H1 (cell line): Measurements from ENCODE around the gene MTARC2. TPM values are rescaled to one million over a fixed set of nuclear protein-coding genes. Genes with fewer than 3 reads are reported as not detected.
A peak's percentile ranks its signal among the peaks of the same experiment; 100 is the strongest.

Source experiments
- CTCF ChIA-PET: fragments of 300-600 bp; sonication (Branson Sonifier 250); formaldehyde crosslinking; loops from one replicate; lab custom pipeline; 2021; ENCODE audit not compliant: partially characterized antibody; lab: Charles Lee
- POLR2A ChIA-PET: fragments of 300-600 bp; sonication (Branson Sonifier 250); formaldehyde crosslinking; loops from one replicate; lab custom pipeline; 2021; ENCODE audit warnings: inconsistent platforms; ENCODE audit not compliant: partially characterized antibody; lab: Charles Lee
- DNase-seq, 2 experiments: peaks; one replicate each; pipeline versions ENCODE4 v3.0.0 to v3.0.0-alpha.2; 2010 to 2022; ENCODE audit warnings: low spot score in 2 of 2, low read depth in 1 of 2, mixed read lengths in 1 of 2
- FAIRE-seq: peaks from 2 replicates; lab custom pipeline; 2011; peaks lifted over from hg19 to GRCh38; lab: Jason Lieb, UNC
- H2AFZ ChIP-seq: 2 replicates; pipeline ENCODE4 v1.8.1; 2012; ENCODE audit warnings: low read length, inconsistent platforms
- H2AK5ac ChIP-seq: 2 replicates; pipeline ENCODE4 v1.6.1; 2013; ENCODE audit warnings: low read depth, low read length
- H2BK120ac ChIP-seq: replicated peaks from 2 replicates; pipeline ENCODE3; 2013; ENCODE audit warnings: low read depth, low read length, inconsistent platforms
- H2BK12ac ChIP-seq: 2 replicates; pipeline ENCODE4 v1.6.1; 2013; ENCODE audit warnings: low read depth, low read length
- H2BK15ac ChIP-seq: 2 replicates; pipeline ENCODE4 v1.6.1; 2013; ENCODE audit warnings: low read length
- H2BK20ac ChIP-seq: 2 replicates; pipeline ENCODE4 v1.6.1; 2013; ENCODE audit warnings: low read length
- H2BK5ac ChIP-seq: 2 replicates; pipeline ENCODE4 v1.6.1; 2013; ENCODE audit warnings: low read depth, low read length
- H3K14ac ChIP-seq: 2 replicates; pipeline ENCODE4 v1.6.1; 2013; ENCODE audit warnings: inconsistent platforms; ENCODE audit not compliant: insufficient read length
- H3K18ac ChIP-seq: 2 replicates; pipeline ENCODE4 v1.6.1; 2013; ENCODE audit warnings: low read length; ENCODE audit errors: extremely low read depth
- H3K23ac ChIP-seq: 2 replicates; pipeline ENCODE4 v1.6.1; 2013; ENCODE audit warnings: inconsistent platforms; ENCODE audit not compliant: insufficient read length
- H3K23me2 ChIP-seq: 2 replicates; pipeline ENCODE4 v1.6.1; 2013; ENCODE audit warnings: low read depth, low read length
- H3K27ac ChIP-seq: 2 replicates; pipeline ENCODE4 v1.6.1; 2011; ENCODE audit warnings: low read depth, low read length, inconsistent platforms
- H3K27me3 ChIP-seq, 4 experiments: replicated peaks in 1 of 4; 1 replicate in 1 of 4; 2 replicates in 3 of 4; pipeline versions ENCODE4 v1.6.1 to v1.8.1; 2011 to 2013; ENCODE audit warnings: low read length in 3 of 4, mild to moderate bottlenecking in 3 of 4, inconsistent platforms in 2 of 4, mixed read lengths in 2 of 4, moderate library complexity in 1 of 4; ENCODE audit not compliant: control insufficient read depth in 3 of 4, insufficient read depth in 3 of 4; ENCODE audit errors: extremely low read depth in 1 of 4
- H3K36me3 ChIP-seq, 4 experiments: 2 replicates each; pipeline versions ENCODE4 v1.6.1 to v1.8.1; 2011 to 2013; ENCODE audit warnings: mild to moderate bottlenecking in 4 of 4, low read length in 3 of 4, moderate library complexity in 2 of 4, control low read depth in 1 of 4, inconsistent platforms in 1 of 4; ENCODE audit not compliant: insufficient read depth in 4 of 4, control insufficient read depth in 2 of 4
- H3K4ac ChIP-seq: replicated peaks from 2 replicates; pipeline ENCODE3; 2013; ENCODE audit warnings: low read length, low read depth, mixed read lengths, inconsistent platforms; ENCODE audit not compliant: insufficient read length
- H3K4me1 ChIP-seq, 4 experiments: replicated peaks in 1 of 4; 1 replicate in 1 of 4; 2 replicates in 3 of 4; pipeline versions ENCODE4 v1.6.1 to v1.8.1; 2011 to 2013; ENCODE audit warnings: low read length in 3 of 4, inconsistent platforms in 2 of 4, mixed read lengths in 1 of 4; ENCODE audit not compliant: insufficient read depth in 4 of 4, control insufficient read depth in 3 of 4
- H3K4me2 ChIP-seq, 2 experiments: 2 replicates each; pipeline versions ENCODE4 v1.6.1 to v1.8.1; 2011 to 2013; ENCODE audit warnings: low read depth in 2 of 2, low read length in 2 of 2, control low read depth in 1 of 2, inconsistent platforms in 1 of 2, mild to moderate bottlenecking in 1 of 2; ENCODE audit not compliant: insufficient read depth in 1 of 2
- H3K4me3 ChIP-seq, 4 experiments: fragments of 200-600, 300-600 bp in 1 of 4; sonication (generic), shearing (Covaris generic), sonication (Bioruptor Twin) in 1 of 4; 2 replicates each; pipeline versions ENCODE4 v1.5.1 to v1.8.1; 2011 to 2016; ENCODE audit warnings: low read length in 4 of 4, low read depth in 3 of 4, control low read depth in 2 of 4, inconsistent platforms in 2 of 4, mild to moderate bottlenecking in 2 of 4, mixed read lengths in 1 of 4, moderate library complexity in 1 of 4; ENCODE audit not compliant: insufficient read depth in 2 of 4; ENCODE audit errors: extremely low read depth in 1 of 4
- H3K56ac ChIP-seq: replicated peaks from 2 replicates; pipeline ENCODE3; 2013; ENCODE audit warnings: low read depth, mild to moderate bottlenecking, mixed read lengths, low read length, inconsistent platforms; ENCODE audit not compliant: insufficient read length
- H3K79me1 ChIP-seq: 2 replicates; pipeline ENCODE4 v1.6.1; 2013; ENCODE audit warnings: low read depth, low read length, control low read depth
- H3K79me2 ChIP-seq, 2 experiments: 2 replicates each; pipeline versions ENCODE4 v1.6.1 to v1.8.1; 2012 to 2013; ENCODE audit warnings: low read length in 2 of 2, mild to moderate bottlenecking in 2 of 2, inconsistent platforms in 1 of 2; ENCODE audit not compliant: insufficient read depth in 2 of 2, control insufficient read depth in 1 of 2
- H3K9ac ChIP-seq, 4 experiments: replicated peaks in 1 of 4; 1 replicate in 1 of 4; 2 replicates in 3 of 4; pipeline versions ENCODE4 v1.6.1 to v1.8.1; 2011 to 2013; ENCODE audit warnings: low read depth in 3 of 4, low read length in 3 of 4, control low read depth in 2 of 4, mild to moderate bottlenecking in 2 of 4, moderate library complexity in 2 of 4, inconsistent platforms in 1 of 4; ENCODE audit errors: extremely low read depth in 1 of 4
- H3K9me3 ChIP-seq, 2 experiments: 2 replicates each; pipeline versions ENCODE4 v1.6.1 to v1.8.1; 2012 to 2013; ENCODE audit warnings: mild to moderate bottlenecking in 2 of 2, moderate library complexity in 2 of 2, control low read depth in 1 of 2, inconsistent platforms in 1 of 2, low read depth in 1 of 2, low read length in 1 of 2, mixed read lengths in 1 of 2; ENCODE audit not compliant: insufficient read depth in 2 of 2
- H4K20me1 ChIP-seq, 2 experiments: replicated peaks in 1 of 2; 2 replicates each; pipeline versions ENCODE3 to v1.8.1; 2011 to 2013; ENCODE audit warnings: inconsistent platforms in 2 of 2, low read length in 2 of 2, mild to moderate bottlenecking in 1 of 2; ENCODE audit not compliant: insufficient read depth in 2 of 2, control insufficient read depth in 1 of 2
- H4K5ac ChIP-seq: 2 replicates; pipeline ENCODE4 v1.6.1; 2013; ENCODE audit warnings: low read length, low read depth, mixed read lengths, inconsistent platforms; ENCODE audit not compliant: insufficient read length
- H4K8ac ChIP-seq: 2 replicates; pipeline ENCODE4 v1.8.0; 2013; ENCODE audit warnings: mild to moderate bottlenecking, moderate library complexity, low read length, inconsistent platforms; ENCODE audit not compliant: insufficient read depth; ENCODE audit errors: extremely low read depth
- H4K91ac ChIP-seq: replicated peaks from 2 replicates; pipeline ENCODE3; 2013; ENCODE audit warnings: low read length, mixed read lengths, inconsistent platforms; ENCODE audit not compliant: insufficient read length
- CTBP2 ChIP-seq: IDR thresholded peaks from 2 replicates; pipeline ENCODE4 v1.7.0; 2011; ENCODE audit warnings: borderline replicate concordance, mild to moderate bottlenecking, moderate library complexity, mixed read lengths, low read length; ENCODE audit not compliant: insufficient read depth, insufficient read length
- RXRA ChIP-seq: IDR thresholded peaks from 2 replicates; pipeline ENCODE4 v1.6.1; 2011; ENCODE audit warnings: low read depth, mild to moderate bottlenecking, low read length, moderate library complexity; ENCODE audit not compliant: insufficient read depth
- TBP ChIP-seq: IDR thresholded peaks from 2 replicates; pipeline ENCODE4 v1.6.1; 2011; ENCODE audit warnings: low read depth, low read length, improper control_type of control experiment
- WGBS, 2 experiments: shearing (Covaris generic) in 1 of 2; methylation state at CpG; one replicate each; pipeline versions ENCODE4 v1.1.6 to v1.1.7; 2013 to 2015; ENCODE audit warnings: low lambda C conversion rate in 2 of 2, mixed read lengths in 2 of 2, inconsistent platforms in 1 of 2, low coverage in 1 of 2, missing lambda C conversion rate in 1 of 2; ENCODE audit not compliant: insufficient replicate concordance in 2 of 2, insufficient coverage in 1 of 2, insufficient read length in 1 of 2; ENCODE audit errors: extremely low coverage in 1 of 2, missing lambda C conversion rate in 1 of 2; 5-methylcytosine and 5-hydroxymethylcytosine counted together
- polyA plus RNA-seq, 7 experiments: library from polyadenylated mRNA; depleted of rRNA in 3 of 7; stranded (reverse) in 5 of 7; unstranded in 2 of 7; fragments of >200 nt in 5 of 7; fragments of 200-250 nt in 2 of 7; gene quantifications; 1 replicate in 5 of 7; 2 replicates in 1 of 7; 4 replicates in 1 of 7; pipeline versions ENCODE4 v1.2.1 to v1.2.3, GENCODE V29; 2011 to 2013; ENCODE audit warnings: missing spikeins in 2 of 7, mixed read lengths in 2 of 7
- total RNA-seq: library from RNA; stranded (reverse); fragmentation: NEBNext Ultra II Directional; extraction: Animal tissue kit (Norgen Biotek cat#: 25700); gene quantifications from 2 replicates; pipeline ENCODE4 v1.2.1, GENCODE V29; 2021

Gene MTARC2
- total and polyA plus RNA-seq, 2 of the 8 experiments (the other 6 are each of a cell fraction or from before 2014, with no cell fraction given), result 7.2 to 7.9 TPM

- Histone ChIP-seq H3K4me3 (no peak overlapping the region), H3K4ac (no peak overlapping the region), H3K23ac (no peak overlapping the region), H3K18ac (no peak overlapping the region), H3K9me3 (no peaks in the 10 kb centered on the region), H2BK5ac (no peak overlapping the region), H4K20me1 (no peaks in the 10 kb centered on the region), H3K14ac (no peak overlapping the region), H3K4me1 (peaks cover 0 to 8% (median 3%) of the 10 kb centered on the region in 4 experiments; a peak in 4 of 7 replicates), H2AFZ (no peak overlapping the region), H3K79me1 (no peaks in the 10 kb centered on the region), H3K27me3 (no peaks in the 10 kb centered on the region), H4K5ac (no peak overlapping the region), H2BK12ac (no peak overlapping the region), H3K23me2 (no peaks in the 10 kb centered on the region; the same call in 1 of the 2 replicates), H3K27ac (no peak overlapping the region), H2BK20ac (no peak overlapping the region), H4K8ac (no peak overlapping the region), H3K36me3 (peaks cover 0 to 3% (median 0%) of the 10 kb centered on the region in 4 experiments; a peak in 1 of 8 replicates), H3K79me2 (no peaks in the 10 kb centered on the region), H3K4me2 (no peak overlapping the region; a peak in 1 of 4 replicates), H4K91ac (no peak overlapping the region), H3K56ac (no peak overlapping the region), H3K9ac (no peak overlapping the region), H2BK15ac (0 out of 2 replicates have a peak overlapping the region, but pooled peaks have one; percentile 9), H2BK120ac (no peak overlapping the region), H2AK5ac (no peak overlapping the region; the same call in 1 of the 2 replicates)
- WGBS, 2 experiments, result 83% methylated on average over 1 of the region's 1 CpG; no CpG with 5 or more reads in 1 of the 2 experiments
- TF ChIP-seq TBP (no peak), RXRA (no peak), CTBP2 (no peak)
- CTCF ChIA-PET, result interaction anchor here (0.9 to 2.5 kb wide), 4 partner anchors 10 to 18 kb away, joined by 3 to 15 read pairs (median 4); no protein-coding TSS in a partner anchor
- DNase-seq (no peak), FAIRE-seq (peak; percentile 42)
- POLR2A ChIA-PET, result no interaction called here
These were observed 71.4 kb downstream of the MTARC2 start for GRCh38 chr1:220819467-220820026.
